ENCODE data around the gene LIN37. TPM values are rescaled to one million over a fixed set of nuclear protein-coding genes. Genes with fewer than 3 reads are reported as not detected.

Gene LIN37
- total and polyA plus RNA-seq, 2 donors (not counting 3 experiments of a cell fraction or from before 2014, with no cell fraction given), result 11.3 to 21.4 TPM

- intact Hi-C loops (cut with micrococcal nuclease) (no loop called here), dilution Hi-C loops (cut with MboI; ENCODE audit: extremely low pct_ligation_motif_present, low sequenced_read_pairs) (no loop called here)
- Histone ChIP-seq H3K36me3 (ENCODE audit: control insufficient read depth in 2 of 2, extremely low read depth in 1 of 2, insufficient read depth in 2 of 2, low read length in 2 of 2) (no peaks in the 10 kb centered on the region), H3K27me3 (ENCODE audit: control insufficient read depth in 2 of 2, insufficient read depth in 2 of 2, low read length in 2 of 2) (peaks cover 9 to 15% of the 10 kb centered on the region in 2 experiments), H3K4me2 (ENCODE audit: insufficient read depth, low read length) (no peak overlapping the region), H3K9ac (replicated peaks; ENCODE audit: extremely low read depth, insufficient read depth, low read length) (no peak overlapping the region), H3K79me2 (ENCODE audit: control insufficient read depth, insufficient read depth, low read length) (no peaks in the 10 kb centered on the region), H3K4me1 (ENCODE audit: control insufficient read depth, extremely low read depth, insufficient read depth, low read length) (no peaks in the 10 kb centered on the region), H4K20me1 (replicated peaks; ENCODE audit: control insufficient read depth, extremely low read depth, insufficient read depth, low read length) (no peaks in the 10 kb centered on the region), H3K9me3 (replicated peaks; ENCODE audit: control insufficient read depth, insufficient read depth, low read length) (no peaks in the 10 kb centered on the region), H3K27ac (ENCODE audit: insufficient read depth, low read depth, low read length) (no peak overlapping the region), H2AFZ (ENCODE audit: low read depth, low read length) (no peak overlapping the region), H3K9me1 (replicated peaks; ENCODE audit: control insufficient read depth, extremely low read depth, insufficient read depth, low read length) (no peaks in the 10 kb centered on the region), H3K4me3 (replicated peaks in 1 of 3; ENCODE audit: insufficient read depth in 1 of 3, low read depth in 1 of 3, low read length in 3 of 3) (no peak overlapping the region)
- FAIRE-seq, result no peak
- ChIA-PET POLR2A (no interaction called here), CTCF (interaction anchor here (0.6 kb wide), 1 partner anchor 339 kb away, joined by 4 read pairs; no protein-coding TSS in a partner anchor)
- no peak for DNase-seq (ENCODE audit: low read depth, low spot score)
- TF ChIP-seq MAX (IDR thresholded peaks at IDR 0.05; ENCODE audit: insufficient read depth, insufficient read length) (no peak), MYC (IDR thresholded peaks at IDR 0.05; ENCODE audit: low read depth, low read length) (no peak), POLR2AphosphoS5 (IDR thresholded peaks at IDR 0.05; ENCODE audit: insufficient read depth, low read depth, low read length) (no peak), CTCF (IDR thresholded peaks at IDR 0.05; ENCODE audit: extremely low read depth in 1 of 2, insufficient read depth in 1 of 2, low read depth in 1 of 2, low read length in 2 of 2) (no peak)
- no TSS peak for BruUV-seq (replicated peaks)
Observed at GRCh38 chr19:35791814-35792279, 43.5 kb downstream of the LIN37 start.

- TF ChIP-seq POLR2A (IDR thresholded peaks at IDR 0.05; ENCODE audit: low read depth, low read length) (no peak), FOS (IDR thresholded peaks at IDR 0.05; ENCODE audit: borderline replicate concordance, insufficient read depth, low read length) (no peak), MAX (IDR thresholded peaks at IDR 0.05; ENCODE audit: insufficient read depth, insufficient read length) (no peak), MYC (IDR thresholded peaks at IDR 0.05; ENCODE audit: low read depth, low read length) (no peak), POLR2AphosphoS5 (IDR thresholded peaks at IDR 0.05; ENCODE audit: insufficient read depth, low read depth, low read length) (no peak), EZH2 (IDR thresholded peaks at IDR 0.05; ENCODE audit: borderline replicate concordance, low read depth, low read length, severe bottlenecking) (no peak), GATA2 (IDR thresholded peaks at IDR 0.05; ENCODE audit: insufficient read depth, insufficient read length, low read depth, low read length) (no peak), JUN (IDR thresholded peaks at IDR 0.05; ENCODE audit: borderline replicate concordance, insufficient read depth, insufficient read length, low read depth) (no peak), CTCF (IDR thresholded peaks at IDR 0.05; ENCODE audit: extremely low read depth in 1 of 2, insufficient read depth in 1 of 2, low read depth in 1 of 2, low read length in 2 of 2) (no peak)
- H2AFZ ChIP-seq (ENCODE audit: low read depth, low read length), result no peak overlapping the region
- H3K27ac ChIP-seq (ENCODE audit: insufficient read depth, low read depth, low read length), result no peak overlapping the region
- no peaks in the 10 kb centered on the region for H3K9me1 ChIP-seq (replicated peaks; ENCODE audit: control insufficient read depth, extremely low read depth, insufficient read depth, low read length)
- CTCF ChIA-PET, result interaction anchor here (0.6 kb wide), 1 partner anchor 339 kb away, joined by 4 read pairs; no protein-coding TSS in a partner anchor
- H3K9me3 ChIP-seq (replicated peaks; ENCODE audit: control insufficient read depth, insufficient read depth, low read length), result no peaks in the 10 kb centered on the region
- dilution Hi-C loops (cut with MboI; ENCODE audit: extremely low pct_ligation_motif_present, low sequenced_read_pairs) (no loop called here), intact Hi-C loops (cut with micrococcal nuclease) (no loop called here)
- no peak for FAIRE-seq
- H3K4me1 ChIP-seq (ENCODE audit: control insufficient read depth, extremely low read depth, insufficient read depth, low read length), result no peaks in the 10 kb centered on the region
- no peak overlapping the region for H3K9ac ChIP-seq (replicated peaks; ENCODE audit: extremely low read depth, insufficient read depth, low read length)
- no peak overlapping the region for H3K4me2 ChIP-seq (ENCODE audit: insufficient read depth, low read length)
- H3K27me3 ChIP-seq (ENCODE audit: control insufficient read depth in 2 of 2, insufficient read depth in 2 of 2, low read length in 2 of 2), result peaks cover 11 to 19% of the 10 kb centered on the region in 2 experiments
- BruUV-seq (replicated peaks), result no TSS peak
- no peak for DNase-seq (ENCODE audit: low read depth, low spot score)
- H3K79me2 ChIP-seq (ENCODE audit: control insufficient read depth, insufficient read depth, low read length), result no peaks in the 10 kb centered on the region
- H4K20me1 ChIP-seq (replicated peaks; ENCODE audit: control insufficient read depth, extremely low read depth, insufficient read depth, low read length), result no peaks in the 10 kb centered on the region
- POLR2A ChIA-PET, result no interaction called here
- no peak overlapping the region for H3K4me3 ChIP-seq (replicated peaks in 1 of 3; ENCODE audit: insufficient read depth in 1 of 3, low read depth in 1 of 3, low read length in 3 of 3)
- H3K36me3 ChIP-seq (ENCODE audit: control insufficient read depth in 2 of 2, extremely low read depth in 1 of 2, insufficient read depth in 2 of 2, low read length in 2 of 2), result no peaks in the 10 kb centered on the region
Observed at GRCh38 chr19:35792312-35792711, 43.9 kb downstream of the LIN37 start.

All from endothelial cell of umbilical vein (primary cell).